SK-N-SH treated with all-trans-retinoic acid at 6 μM for 48 hours (cell line): ENCODE data around the gene ZHX3.

Experiments
- ATAC-seq: fragments of 200-7000 bp; cut with Tn5 transposase; 3 replicates; pipeline ENCODE4 v1.9.1; 2020; ENCODE audit warnings: mild to moderate bottlenecking, moderate library complexity
- ARNTL ChIP-seq: fragments of 450-650 bp; formaldehyde crosslinking; IDR thresholded peaks from 2 replicates; pipeline ENCODE4 v1.5.0; 2020; ENCODE audit warnings: low read depth, mild to moderate bottlenecking, moderate library complexity, borderline replicate concordance
- BACH2 ChIP-seq: fragments of 250-450 bp; sonication (Bioruptor Pico); IDR thresholded peaks from 2 replicates; pipeline ENCODE4 v1.9.0; 2021; ENCODE audit warnings: mild to moderate bottlenecking, borderline replicate concordance
- CSDC2 ChIP-seq: fragments of 250-450 bp; sonication (Bioruptor Pico); IDR thresholded peaks from 2 replicates; pipeline ENCODE4 v1.5.0; 2020; ENCODE audit warnings: mild to moderate bottlenecking, moderate library complexity
- ESRRG ChIP-seq: fragments of 250-450 bp; sonication (Bioruptor Pico); IDR thresholded peaks from 2 replicates; pipeline ENCODE4 v1.6.1; 2021; ENCODE audit warnings: mild to moderate bottlenecking
- GLIS3 ChIP-seq: fragments of 250-450 bp; sonication (Bioruptor Pico); IDR thresholded peaks from 2 replicates; pipeline ENCODE4 v1.5.0; 2020; ENCODE audit warnings: mild to moderate bottlenecking, moderate library complexity
- ISL1 ChIP-seq: fragments of 250-450 bp; sonication (Bioruptor Pico); IDR thresholded peaks from 2 replicates; pipeline ENCODE4 v2.1.2; 2022; ENCODE audit warnings: mild to moderate bottlenecking, moderate library complexity
- OSR1 ChIP-seq: fragments of 250-450 bp; sonication (Bioruptor Pico); IDR thresholded peaks from 2 replicates; pipeline ENCODE4 v1.8.0; 2022; ENCODE audit warnings: moderate library complexity, mild to moderate bottlenecking, inconsistent platforms
- RARB ChIP-seq: fragments of 250-450 bp; sonication (Bioruptor Pico); IDR thresholded peaks from 2 replicates; pipeline ENCODE4 v1.8.0; 2021; ENCODE audit warnings: mild to moderate bottlenecking, moderate library complexity
- SNAI2 ChIP-seq: fragments of 250-450 bp; sonication (Bioruptor Pico); IDR thresholded peaks from 2 replicates; pipeline ENCODE4 v1.5.0; 2020; ENCODE audit warnings: mild to moderate bottlenecking, moderate library complexity
- TOX ChIP-seq: fragments of 250-450 bp; sonication (Bioruptor Pico); IDR thresholded peaks from 2 replicates; pipeline ENCODE4 v1.8.0; 2021; ENCODE audit warnings: mild to moderate bottlenecking, moderate library complexity, borderline replicate concordance
- ZC3H10 ChIP-seq: fragments of 250-450 bp; sonication (Bioruptor Pico); IDR thresholded peaks from 2 replicates; pipeline ENCODE4 v1.5.1; 2021; ENCODE audit warnings: mild to moderate bottlenecking, moderate library complexity
- ZFP30 ChIP-seq: fragments of 450-650 bp; formaldehyde crosslinking; IDR thresholded peaks from 2 replicates; pipeline ENCODE4 v1.5.0; 2022; ENCODE audit warnings: mild to moderate bottlenecking, moderate library complexity
- ZNF565 ChIP-seq: fragments of 450-650 bp; formaldehyde crosslinking; conservative IDR thresholded peaks from 2 replicates; pipeline ENCODE4 v1.5.0; 2020; ENCODE audit warnings: low read depth, mild to moderate bottlenecking, moderate library complexity
- ZNF70 ChIP-seq: fragments of 450-650 bp; formaldehyde crosslinking; IDR thresholded peaks from 2 replicates; pipeline ENCODE4 v1.5.0; 2020; ENCODE audit warnings: mild to moderate bottlenecking, moderate library complexity
- ZNF8 ChIP-seq: fragments of 450-650 bp; formaldehyde crosslinking; IDR thresholded peaks from 2 replicates; pipeline ENCODE4 v1.5.0; 2020; ENCODE audit warnings: mild to moderate bottlenecking, moderate library complexity
- TF ChIP-seq, protein P1 (sequence below): fragments of 250-450 bp; sonication (Bioruptor Pico); IDR thresholded peaks from 2 replicates; pipeline ENCODE4 v1.5.0; 2020; ENCODE audit warnings: mild to moderate bottlenecking, moderate library complexity
- TF ChIP-seq, protein P2 (sequence below): fragments of 250-450 bp; sonication (Bioruptor Pico); IDR thresholded peaks from 2 replicates; pipeline ENCODE4 v1.8.0; 2020; ENCODE audit warnings: mild to moderate bottlenecking, moderate library complexity, borderline replicate concordance
- TF ChIP-seq, protein P3 (sequence below): fragments of 250-450 bp; sonication (Bioruptor Pico); IDR thresholded peaks from 2 replicates; pipeline ENCODE4 v1.5.1; 2020; ENCODE audit warnings: low read depth, mild to moderate bottlenecking, moderate library complexity
- TF ChIP-seq, protein P4 (sequence below): fragments of 250-450 bp; sonication (Bioruptor Pico); IDR thresholded peaks from 2 replicates; pipeline ENCODE4 v1.5.1; 2021; ENCODE audit warnings: mild to moderate bottlenecking, moderate library complexity
- TF ChIP-seq, protein P5 (sequence below): fragments of 250-450 bp; sonication (Bioruptor Pico); IDR thresholded peaks from 2 replicates; pipeline ENCODE4 v1.8.0; 2021; ENCODE audit warnings: low read depth, mild to moderate bottlenecking, moderate library complexity, borderline replicate concordance

Gene ZHX3

DNA sequence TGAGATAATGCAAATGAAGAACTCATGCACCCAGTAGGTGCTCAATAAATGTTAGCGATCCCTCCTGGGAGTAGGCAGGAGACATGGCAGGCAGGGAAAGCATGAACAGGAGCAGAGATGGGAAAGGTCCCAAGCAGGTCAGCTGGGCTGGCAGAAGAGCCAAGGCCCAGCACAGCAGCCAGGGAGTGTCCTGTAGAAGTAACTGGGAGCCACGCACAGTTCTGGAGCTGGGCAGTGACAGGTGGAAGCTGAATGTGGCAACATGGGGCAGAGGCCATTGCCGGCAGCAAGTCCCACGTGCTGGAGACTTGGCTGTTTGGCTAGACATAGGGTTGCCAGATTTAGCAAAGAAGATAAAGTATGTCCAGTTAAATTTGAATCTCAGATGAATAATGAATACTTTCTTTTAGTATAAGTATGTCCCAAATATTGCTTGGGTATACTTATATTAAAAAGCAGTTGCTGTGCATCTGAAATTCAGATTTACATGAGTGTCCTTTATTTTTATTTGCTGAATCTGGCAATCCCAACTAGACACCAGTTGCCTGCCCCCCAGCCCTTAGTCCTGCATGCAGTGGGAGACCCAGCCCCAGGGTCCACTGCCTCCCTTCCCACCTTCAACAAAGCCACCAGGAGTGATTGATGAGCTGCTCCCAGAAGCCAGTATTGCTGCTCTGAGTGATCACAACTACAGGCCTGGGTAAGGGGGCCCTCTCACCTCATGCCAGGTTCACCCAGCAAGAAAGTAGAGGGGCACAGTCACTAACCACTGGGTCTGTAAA is 19.4 kb upstream of the ZHX3 start:
- TF ChIP-seq GLIS3, result no peak
- TF ChIP-seq ARNTL (CRISPR knock-in tag), result no peak
- no peak for TF ChIP-seq TOX
- no peak for TF ChIP-seq OSR1
- no peak for ATAC-seq

DNA sequence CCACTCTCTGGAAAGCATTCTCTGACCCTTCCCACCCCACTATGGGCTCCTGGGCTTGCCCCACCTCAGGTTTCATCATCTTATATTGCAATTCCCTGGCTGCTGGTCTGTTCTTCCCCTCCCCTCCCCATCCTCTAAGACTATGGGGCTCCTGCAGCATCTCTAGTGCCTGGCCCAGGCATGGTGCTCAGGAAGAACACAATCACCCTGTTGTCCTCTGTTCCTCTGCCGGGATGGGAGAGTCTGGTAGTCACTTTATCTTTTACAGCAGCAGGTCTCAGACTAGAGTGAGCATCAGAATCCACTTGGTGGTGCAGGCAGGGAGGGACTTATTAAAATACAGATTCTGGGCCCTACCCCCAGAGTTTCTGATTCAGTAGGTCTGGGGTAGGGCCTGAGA is 18.1 kb upstream of the ZHX3 start:
- TF ChIP-seq ARNTL (CRISPR knock-in tag) (no peak), ZC3H10 (CRISPR knock-in tag) (no peak), GLIS3 (no peak), RARB (CRISPR knock-in tag) (no peak), ISL1 (no peak), ZNF8 (CRISPR knock-in tag) (no peak), ESRRG (CRISPR knock-in tag) (no peak), ZNF70 (CRISPR knock-in tag) (no peak), TOX (no peak), CSDC2 (no peak), ZFP30 (CRISPR knock-in tag) (no peak), SNAI2 (no peak), BACH2 (CRISPR knock-in tag) (no peak), ZNF565 (no peak)
- TF ChIP-seq, protein P1, sequence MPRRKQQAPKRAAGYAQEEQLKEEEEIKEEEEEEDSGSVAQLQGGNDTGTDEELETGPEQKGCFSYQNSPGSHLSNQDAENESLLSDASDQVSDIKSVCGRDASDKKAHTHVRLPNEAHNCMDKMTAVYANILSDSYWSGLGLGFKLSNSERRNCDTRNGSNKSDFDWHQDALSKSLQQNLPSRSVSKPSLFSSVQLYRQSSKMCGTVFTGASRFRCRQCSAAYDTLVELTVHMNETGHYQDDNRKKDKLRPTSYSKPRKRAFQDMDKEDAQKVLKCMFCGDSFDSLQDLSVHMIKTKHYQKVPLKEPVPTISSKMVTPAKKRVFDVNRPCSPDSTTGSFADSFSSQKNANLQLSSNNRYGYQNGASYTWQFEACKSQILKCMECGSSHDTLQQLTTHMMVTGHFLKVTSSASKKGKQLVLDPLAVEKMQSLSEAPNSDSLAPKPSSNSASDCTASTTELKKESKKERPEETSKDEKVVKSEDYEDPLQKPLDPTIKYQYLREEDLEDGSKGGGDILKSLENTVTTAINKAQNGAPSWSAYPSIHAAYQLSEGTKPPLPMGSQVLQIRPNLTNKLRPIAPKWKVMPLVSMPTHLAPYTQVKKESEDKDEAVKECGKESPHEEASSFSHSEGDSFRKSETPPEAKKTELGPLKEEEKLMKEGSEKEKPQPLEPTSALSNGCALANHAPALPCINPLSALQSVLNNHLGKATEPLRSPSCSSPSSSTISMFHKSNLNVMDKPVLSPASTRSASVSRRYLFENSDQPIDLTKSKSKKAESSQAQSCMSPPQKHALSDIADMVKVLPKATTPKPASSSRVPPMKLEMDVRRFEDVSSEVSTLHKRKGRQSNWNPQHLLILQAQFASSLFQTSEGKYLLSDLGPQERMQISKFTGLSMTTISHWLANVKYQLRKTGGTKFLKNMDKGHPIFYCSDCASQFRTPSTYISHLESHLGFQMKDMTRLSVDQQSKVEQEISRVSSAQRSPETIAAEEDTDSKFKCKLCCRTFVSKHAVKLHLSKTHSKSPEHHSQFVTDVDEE, result no peak
- TF ChIP-seq, protein P2, sequence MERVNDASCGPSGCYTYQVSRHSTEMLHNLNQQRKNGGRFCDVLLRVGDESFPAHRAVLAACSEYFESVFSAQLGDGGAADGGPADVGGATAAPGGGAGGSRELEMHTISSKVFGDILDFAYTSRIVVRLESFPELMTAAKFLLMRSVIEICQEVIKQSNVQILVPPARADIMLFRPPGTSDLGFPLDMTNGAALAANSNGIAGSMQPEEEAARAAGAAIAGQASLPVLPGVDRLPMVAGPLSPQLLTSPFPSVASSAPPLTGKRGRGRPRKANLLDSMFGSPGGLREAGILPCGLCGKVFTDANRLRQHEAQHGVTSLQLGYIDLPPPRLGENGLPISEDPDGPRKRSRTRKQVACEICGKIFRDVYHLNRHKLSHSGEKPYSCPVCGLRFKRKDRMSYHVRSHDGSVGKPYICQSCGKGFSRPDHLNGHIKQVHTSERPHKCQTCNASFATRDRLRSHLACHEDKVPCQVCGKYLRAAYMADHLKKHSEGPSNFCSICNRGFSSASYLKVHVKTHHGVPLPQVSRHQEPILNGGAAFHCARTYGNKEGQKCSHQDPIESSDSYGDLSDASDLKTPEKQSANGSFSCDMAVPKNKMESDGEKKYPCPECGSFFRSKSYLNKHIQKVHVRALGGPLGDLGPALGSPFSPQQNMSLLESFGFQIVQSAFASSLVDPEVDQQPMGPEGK (CRISPR knock-in tag), result no peak
- TF ChIP-seq, protein P3, sequence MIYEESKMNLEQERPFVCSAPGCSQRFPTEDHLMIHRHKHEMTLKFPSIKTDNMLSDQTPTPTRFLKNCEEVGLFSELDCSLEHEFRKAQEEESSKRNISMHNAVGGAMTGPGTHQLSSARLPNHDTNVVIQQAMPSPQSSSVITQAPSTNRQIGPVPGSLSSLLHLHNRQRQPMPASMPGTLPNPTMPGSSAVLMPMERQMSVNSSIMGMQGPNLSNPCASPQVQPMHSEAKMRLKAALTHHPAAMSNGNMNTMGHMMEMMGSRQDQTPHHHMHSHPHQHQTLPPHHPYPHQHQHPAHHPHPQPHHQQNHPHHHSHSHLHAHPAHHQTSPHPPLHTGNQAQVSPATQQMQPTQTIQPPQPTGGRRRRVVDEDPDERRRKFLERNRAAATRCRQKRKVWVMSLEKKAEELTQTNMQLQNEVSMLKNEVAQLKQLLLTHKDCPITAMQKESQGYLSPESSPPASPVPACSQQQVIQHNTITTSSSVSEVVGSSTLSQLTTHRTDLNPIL (CRISPR knock-in tag), result no peak
- TF ChIP-seq, protein P4, sequence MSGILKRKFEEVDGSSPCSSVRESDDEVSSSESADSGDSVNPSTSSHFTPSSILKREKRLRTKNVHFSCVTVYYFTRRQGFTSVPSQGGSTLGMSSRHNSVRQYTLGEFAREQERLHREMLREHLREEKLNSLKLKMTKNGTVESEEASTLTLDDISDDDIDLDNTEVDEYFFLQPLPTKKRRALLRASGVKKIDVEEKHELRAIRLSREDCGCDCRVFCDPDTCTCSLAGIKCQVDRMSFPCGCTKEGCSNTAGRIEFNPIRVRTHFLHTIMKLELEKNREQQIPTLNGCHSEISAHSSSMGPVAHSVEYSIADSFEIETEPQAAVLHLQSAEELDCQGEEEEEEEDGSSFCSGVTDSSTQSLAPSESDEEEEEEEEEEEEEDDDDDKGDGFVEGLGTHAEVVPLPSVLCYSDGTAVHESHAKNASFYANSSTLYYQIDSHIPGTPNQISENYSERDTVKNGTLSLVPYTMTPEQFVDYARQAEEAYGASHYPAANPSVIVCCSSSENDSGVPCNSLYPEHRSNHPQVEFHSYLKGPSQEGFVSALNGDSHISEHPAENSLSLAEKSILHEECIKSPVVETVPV, result no peak
- TF ChIP-seq, protein P5, sequence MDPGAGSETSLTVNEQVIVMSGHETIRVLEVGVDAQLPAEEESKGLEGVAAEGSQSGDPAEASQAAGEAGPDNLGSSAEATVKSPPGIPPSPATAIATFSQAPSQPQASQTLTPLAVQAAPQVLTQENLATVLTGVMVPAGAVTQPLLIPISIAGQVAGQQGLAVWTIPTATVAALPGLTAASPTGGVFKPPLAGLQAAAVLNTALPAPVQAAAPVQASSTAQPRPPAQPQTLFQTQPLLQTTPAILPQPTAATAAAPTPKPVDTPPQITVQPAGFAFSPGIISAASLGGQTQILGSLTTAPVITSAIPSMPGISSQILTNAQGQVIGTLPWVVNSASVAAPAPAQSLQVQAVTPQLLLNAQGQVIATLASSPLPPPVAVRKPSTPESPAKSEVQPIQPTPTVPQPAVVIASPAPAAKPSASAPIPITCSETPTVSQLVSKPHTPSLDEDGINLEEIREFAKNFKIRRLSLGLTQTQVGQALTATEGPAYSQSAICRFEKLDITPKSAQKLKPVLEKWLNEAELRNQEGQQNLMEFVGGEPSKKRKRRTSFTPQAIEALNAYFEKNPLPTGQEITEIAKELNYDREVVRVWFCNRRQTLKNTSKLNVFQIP, result no peak
- no peak for ATAC-seq

DNA sequence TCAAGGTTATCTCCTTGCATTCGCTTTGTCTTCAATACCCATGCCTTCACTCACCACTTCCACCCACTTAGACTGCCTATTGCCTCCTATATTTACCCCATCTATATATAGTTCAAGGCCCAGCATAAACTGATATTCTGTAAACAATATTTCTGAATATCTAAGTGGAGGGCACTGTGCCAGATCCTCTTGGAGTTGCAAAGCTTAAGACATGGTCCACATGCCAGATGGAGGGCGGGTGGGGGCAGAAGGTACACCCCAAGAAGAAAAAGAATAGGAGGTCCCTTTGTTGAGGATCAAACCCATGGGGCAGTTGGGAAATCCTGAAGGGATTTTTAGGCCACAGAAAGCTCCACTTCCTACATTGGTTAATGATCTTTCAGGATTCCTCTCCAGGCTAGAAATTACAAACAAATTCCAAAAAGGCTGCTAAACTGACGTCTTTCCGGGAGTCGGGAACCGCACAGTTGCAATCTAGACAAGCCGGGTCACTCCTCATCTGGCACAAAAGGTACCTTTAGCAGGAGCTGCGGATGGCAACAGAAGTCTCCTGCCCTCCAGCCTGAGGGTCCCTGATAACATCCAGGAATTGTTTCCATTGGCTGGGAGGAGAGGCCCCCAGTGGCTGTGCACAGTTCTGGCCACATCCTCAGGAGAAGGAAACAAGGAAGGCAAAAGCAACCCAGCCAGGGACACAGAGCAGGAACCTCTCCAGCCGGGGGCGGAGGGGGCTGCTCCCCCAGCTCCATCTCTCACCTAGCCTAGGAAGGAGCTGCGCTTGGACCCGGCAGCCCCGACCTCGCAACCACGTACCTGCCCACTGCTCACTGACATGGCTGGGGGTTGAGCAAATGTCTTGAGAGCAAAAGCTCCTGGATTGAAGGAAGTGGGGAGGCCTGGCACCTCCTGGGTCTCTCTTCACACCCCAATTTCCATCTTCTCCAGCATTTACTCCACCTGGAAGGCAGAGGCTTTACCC is 17.2 kb upstream of the ZHX3 start:
- no peak for ATAC-seq
- TF ChIP-seq, protein P5, result no peak
- TF ChIP-seq, all 23 proteins: peak for 0
